Adrenal gland (tissue), 5 donors: ENCODE data around the gene ZNF124.

Experiments
- CTCF ChIP-seq, 6 experiments: fragments of 450-650 bp in 4 of 6; fragments of 200-600 bp in 2 of 6; sonication (generic) in 1 of 6; IDR thresholded peaks; 1 replicate in 5 of 6; 2 replicates in 1 of 6; pipeline versions ENCODE4 v1.5.1 to v1.8.0; 2016 to 2021; ENCODE audit warnings: antibody characterized with exemption in 6 of 6, mild to moderate bottlenecking in 2 of 6, moderate library complexity in 1 of 6
- POLR2A ChIP-seq, 2 donors: fragments of 450-650 bp; IDR thresholded peaks; one replicate each; pipeline ENCODE4 v1.6.1; 2017; ENCODE audit warnings: antibody characterized with exemption in 2 of 2, mild to moderate bottlenecking in 2 of 2, moderate library complexity in 1 of 2
- donor health status: DM: no; HTN: no; CAD: no.

GRCh38 chr1:247147781-247148180, 24.0 kb downstream of the ZNF124 start:
- TF ChIP-seq CTCF (IDR thresholded peaks at IDR 0.05) (no peak), POLR2A (IDR thresholded peaks at IDR 0.05) (no peak)
